Measurements from ENCODE around the gene CLNK.

The CLNK gene

DNA sequence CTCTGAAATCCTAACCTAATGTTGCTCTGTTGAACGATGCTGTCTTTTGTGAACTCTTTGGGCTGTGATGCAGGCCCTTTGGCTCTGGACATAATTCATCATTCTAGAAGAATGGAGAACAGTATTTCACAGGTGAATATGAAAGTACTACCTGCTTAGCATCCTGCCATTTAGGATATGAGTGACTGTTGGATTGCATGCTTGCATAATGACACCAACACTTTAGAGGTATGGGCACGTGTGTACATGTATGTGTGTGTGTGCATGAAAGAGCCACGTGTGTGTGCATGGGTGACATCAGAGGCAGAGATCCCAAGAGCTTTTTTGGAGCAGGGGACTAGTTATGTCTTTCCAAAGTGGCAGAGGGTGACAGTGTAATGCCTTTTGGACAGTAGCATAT, 157.1 kb downstream of the CLNK start:
- TF ChIP-seq EZH2 (IDR thresholded peaks at IDR 0.05; ENCODE audit: borderline replicate concordance, low read length): no peak
- TF ChIP-seq, protein P1, sequence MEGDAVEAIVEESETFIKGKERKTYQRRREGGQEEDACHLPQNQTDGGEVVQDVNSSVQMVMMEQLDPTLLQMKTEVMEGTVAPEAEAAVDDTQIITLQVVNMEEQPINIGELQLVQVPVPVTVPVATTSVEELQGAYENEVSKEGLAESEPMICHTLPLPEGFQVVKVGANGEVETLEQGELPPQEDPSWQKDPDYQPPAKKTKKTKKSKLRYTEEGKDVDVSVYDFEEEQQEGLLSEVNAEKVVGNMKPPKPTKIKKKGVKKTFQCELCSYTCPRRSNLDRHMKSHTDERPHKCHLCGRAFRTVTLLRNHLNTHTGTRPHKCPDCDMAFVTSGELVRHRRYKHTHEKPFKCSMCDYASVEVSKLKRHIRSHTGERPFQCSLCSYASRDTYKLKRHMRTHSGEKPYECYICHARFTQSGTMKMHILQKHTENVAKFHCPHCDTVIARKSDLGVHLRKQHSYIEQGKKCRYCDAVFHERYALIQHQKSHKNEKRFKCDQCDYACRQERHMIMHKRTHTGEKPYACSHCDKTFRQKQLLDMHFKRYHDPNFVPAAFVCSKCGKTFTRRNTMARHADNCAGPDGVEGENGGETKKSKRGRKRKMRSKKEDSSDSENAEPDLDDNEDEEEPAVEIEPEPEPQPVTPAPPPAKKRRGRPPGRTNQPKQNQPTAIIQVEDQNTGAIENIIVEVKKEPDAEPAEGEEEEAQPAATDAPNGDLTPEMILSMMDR (IDR thresholded peaks at IDR 0.05; ENCODE audit: low read length): no peak
- no peak overlapping the region for H3K4me3 ChIP-seq (ENCODE audit: low read depth, low read length, poor library complexity, severe bottlenecking)
- no peak overlapping the region for H3K4me2 ChIP-seq (ENCODE audit: low read length)
- H3K27me3 ChIP-seq (ENCODE audit: insufficient read depth, low read length): no peaks in the 10 kb centered on the region
- no peak overlapping the region for H2AFZ ChIP-seq (ENCODE audit: low read length)
- no peaks in the 10 kb centered on the region for H3K36me3 ChIP-seq (ENCODE audit: insufficient read depth, low read length)
- H3K9me2 ChIP-seq (ENCODE audit: low read depth, low read length): no peaks in the 10 kb centered on the region
- H3K4me1 ChIP-seq (ENCODE audit: insufficient read depth, low read length, severe bottlenecking): no peaks in the 10 kb centered on the region
- H3K27ac ChIP-seq (ENCODE audit: low read depth, low read length, poor library complexity, severe bottlenecking): no peak overlapping the region
- H3K9ac ChIP-seq (ENCODE audit: low read length): no peak overlapping the region
- H3K9me3 ChIP-seq (ENCODE audit: low read length): no peaks in the 10 kb centered on the region
- no peaks in the 10 kb centered on the region for H4K20me1 ChIP-seq (ENCODE audit: insufficient read depth, low read length)
- no peaks in the 10 kb centered on the region for H3K79me2 ChIP-seq (ENCODE audit: insufficient read depth, low read length)
- H3F3A ChIP-seq (ENCODE audit: insufficient read depth, low read length): no peaks in the 10 kb centered on the region

DNA sequence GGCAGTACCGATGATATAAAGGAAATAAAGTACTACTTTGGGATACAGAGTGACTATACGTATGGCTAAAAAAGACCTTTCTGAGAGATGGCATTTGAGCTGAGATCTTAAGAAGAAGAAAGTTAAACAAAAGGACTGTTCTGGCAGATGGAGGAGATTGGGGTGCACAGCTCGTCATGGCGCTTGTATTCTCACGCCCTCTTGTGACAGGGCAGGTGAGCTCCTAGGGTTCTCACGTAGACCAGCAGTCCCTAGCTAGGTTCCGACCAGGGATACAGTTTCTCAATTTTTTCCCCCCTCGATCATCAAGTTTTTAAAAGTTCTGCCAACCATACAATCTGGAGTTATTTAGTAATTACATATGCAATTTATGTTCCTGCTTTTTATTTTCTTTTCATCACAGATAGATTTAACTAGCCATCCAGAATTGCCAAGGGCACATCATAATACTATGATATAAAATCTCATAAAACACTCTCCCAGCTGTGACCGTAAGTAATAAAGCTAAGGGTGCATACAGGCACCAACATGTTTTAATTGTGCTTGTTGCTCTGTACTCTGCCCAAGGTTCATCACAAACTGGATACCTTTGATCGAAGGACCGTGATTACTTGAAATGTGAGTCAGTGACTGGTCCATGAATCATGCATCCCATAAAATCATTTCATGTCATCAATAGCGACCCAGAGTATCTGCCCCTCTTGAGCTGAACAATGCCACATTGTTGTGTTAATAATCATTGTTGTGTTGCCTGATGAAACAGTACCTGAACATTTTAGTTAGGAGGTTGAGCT, 157.9 kb downstream of the CLNK start:
- H3K4me3 ChIP-seq (ENCODE audit: low read depth, low read length, poor library complexity, severe bottlenecking): no peak overlapping the region
- TF ChIP-seq, protein P1 (IDR thresholded peaks at IDR 0.05; ENCODE audit: low read length): peak; percentile 29; the same call in 1 of the 2 replicates
- TF ChIP-seq EZH2 (IDR thresholded peaks at IDR 0.05; ENCODE audit: borderline replicate concordance, low read length): no peak

DNA sequence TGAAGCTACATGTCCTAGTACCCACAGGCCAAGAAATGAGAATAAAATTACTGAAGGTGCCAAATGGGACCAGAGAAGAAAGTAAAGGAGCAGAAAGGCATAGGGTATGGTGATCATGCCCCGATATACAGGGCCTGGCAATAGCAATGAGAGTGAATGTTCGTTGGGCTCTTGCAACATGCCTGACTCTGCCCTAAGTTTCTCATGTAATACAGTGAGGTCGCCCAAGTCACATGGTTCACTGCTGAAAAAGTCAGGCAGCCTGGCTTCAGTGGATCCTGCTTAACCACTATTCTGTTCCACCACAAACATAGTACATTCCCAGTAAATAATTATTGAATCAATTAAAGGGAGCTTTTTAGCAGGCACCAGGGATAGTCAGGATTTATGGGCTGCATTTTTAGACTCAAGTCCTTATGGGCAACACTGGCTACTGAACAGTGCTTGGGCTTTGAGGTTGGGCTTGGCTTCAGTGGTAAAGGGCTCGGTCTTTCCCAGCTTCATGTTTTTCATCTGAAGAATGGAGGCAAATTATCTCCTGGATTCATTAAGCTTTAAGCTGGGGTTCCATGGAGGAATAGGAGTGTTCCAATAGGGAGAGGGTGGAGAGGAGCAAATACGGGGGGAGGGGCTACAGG, 160.3 kb downstream of the CLNK start:
- Histone ChIP-seq H2AFZ (ENCODE audit: low read length) (no peak overlapping the region), H3K4me3 (ENCODE audit: low read depth, low read length, poor library complexity, severe bottlenecking) (no peak overlapping the region), H3K79me2 (ENCODE audit: insufficient read depth, low read length) (no peaks in the 10 kb centered on the region), H3K27ac (ENCODE audit: low read depth, low read length, poor library complexity, severe bottlenecking) (no peak overlapping the region), H3K9me3 (ENCODE audit: low read length) (no peaks in the 10 kb centered on the region), H3K4me1 (ENCODE audit: insufficient read depth, low read length, severe bottlenecking) (no peaks in the 10 kb centered on the region), H3K9ac (ENCODE audit: low read length) (no peak overlapping the region), H3K36me3 (ENCODE audit: insufficient read depth, low read length) (no peaks in the 10 kb centered on the region), H3F3A (ENCODE audit: insufficient read depth, low read length) (no peaks in the 10 kb centered on the region), H3K9me2 (ENCODE audit: low read depth, low read length) (no peaks in the 10 kb centered on the region), H3K27me3 (ENCODE audit: insufficient read depth, low read length) (no peaks in the 10 kb centered on the region), H4K20me1 (ENCODE audit: insufficient read depth, low read length) (no peaks in the 10 kb centered on the region), H3K4me2 (ENCODE audit: low read length) (no peak overlapping the region)
- no peak for TF ChIP-seq EZH2 (IDR thresholded peaks at IDR 0.05; ENCODE audit: borderline replicate concordance, low read length)
- TF ChIP-seq, protein P1 (IDR thresholded peaks at IDR 0.05; ENCODE audit: low read length): no peak

More for the DNA sequence above, 157.9 kb downstream of the CLNK start:
- Histone ChIP-seq H3K4me1 (ENCODE audit: insufficient read depth, low read length, severe bottlenecking) (no peaks in the 10 kb centered on the region), H3K4me2 (ENCODE audit: low read length) (no peak overlapping the region), H2AFZ (ENCODE audit: low read length) (no peak overlapping the region), H3K9ac (ENCODE audit: low read length) (no peak overlapping the region), H3K9me3 (ENCODE audit: low read length) (no peaks in the 10 kb centered on the region), H3K9me2 (ENCODE audit: low read depth, low read length) (no peaks in the 10 kb centered on the region), H4K20me1 (ENCODE audit: insufficient read depth, low read length) (no peaks in the 10 kb centered on the region), H3K36me3 (ENCODE audit: insufficient read depth, low read length) (no peaks in the 10 kb centered on the region), H3K27me3 (ENCODE audit: insufficient read depth, low read length) (no peaks in the 10 kb centered on the region), H3K79me2 (ENCODE audit: insufficient read depth, low read length) (no peaks in the 10 kb centered on the region), H3F3A (ENCODE audit: insufficient read depth, low read length) (no peaks in the 10 kb centered on the region), H3K27ac (ENCODE audit: low read depth, low read length, poor library complexity, severe bottlenecking) (no peak overlapping the region)

Data from OCI-LY1 (cell line).